ENCODE measurements around the gene PPT2. TPM values are rescaled to one million over a fixed set of nuclear protein-coding genes. Genes with fewer than 3 reads are reported as not detected.

PPT2 gene
- total RNA-seq, 4 donors from 2014 or later: 16.0 to 120 (median 25.5) TPM

GRCh38 chr6:32123681-32124080, 30.3 kb upstream of the PPT2 start:
- TF ChIP-seq EP300 (IDR thresholded peaks at IDR 0.05) (no peak), CTCF (IDR thresholded peaks at IDR 0.05) (no peak), POLR2A (IDR thresholded peaks at IDR 0.05) (no peak), POLR2AphosphoS5 (IDR thresholded peaks at IDR 0.05) (no peak)
- Histone ChIP-seq H3K36me3 (peaks cover 0 to 80% of the 10 kb centered on the region in 2 donors), H3K4me3 (no peak overlapping the region), H3K4me1 (peaks cover 0 to 47% (median 21%) of the 10 kb centered on the region in 3 donors), H3K27ac (no peak overlapping the region), H3K9me3 (no peaks in the 10 kb centered on the region), H3K27me3 (no peaks in the 10 kb centered on the region)
- ATAC-seq: no peak
- WGBS, 2 donors (ENCODE audit: low coverage in 1 of 2): 72% methylated on average over 4 of the region's 4 CpGs; no CpG with 5 or more reads in 1 of the 2 donors

GRCh38 chr6:32126880-32127279, 27.1 kb upstream of the PPT2 start:
- Histone ChIP-seq H3K4me1 (peaks cover 7 to 50% (median 24%) of the 10 kb centered on the region in 3 donors), H3K9me3 (no peaks in the 10 kb centered on the region), H3K27ac (peak overlapping the region in 2 of 4 donors; percentile 92 to 93), H3K27me3 (no peaks in the 10 kb centered on the region), H3K4me3 (peak overlapping the region in 1 of 2 donors; percentile 89), H3K36me3 (peaks cover 0 to 51% of the 10 kb centered on the region in 2 donors)
- ATAC-seq: no peak
- WGBS, 2 donors (ENCODE audit: low coverage in 1 of 2): 48 to 61% methylated on average over 8 of the region's 8 CpGs
- TF ChIP-seq CTCF (IDR thresholded peaks at IDR 0.05) (no peak), POLR2A (IDR thresholded peaks at IDR 0.05) (no peak), POLR2AphosphoS5 (IDR thresholded peaks at IDR 0.05) (no peak), EP300 (IDR thresholded peaks at IDR 0.05) (no peak)

GRCh38 chr6:32127409-32127716, 26.6 kb upstream of the PPT2 start:
- no peaks in the 10 kb centered on the region for H3K27me3 ChIP-seq
- 2 to 3% methylated on average over 9 of the region's 9 CpGs for WGBS, 2 donors (ENCODE audit: low coverage in 1 of 2)
- TF ChIP-seq EP300 (IDR thresholded peaks at IDR 0.05): no peak
- TF ChIP-seq POLR2A (IDR thresholded peaks at IDR 0.05): no peak
- no peak for TF ChIP-seq POLR2AphosphoS5 (IDR thresholded peaks at IDR 0.05)
- no peak for TF ChIP-seq CTCF (IDR thresholded peaks at IDR 0.05)
- peaks cover 7 to 50% (median 24%) of the 10 kb centered on the region in 3 donors for H3K4me1 ChIP-seq
- peaks cover 0 to 46% of the 10 kb centered on the region in 2 donors for H3K36me3 ChIP-seq
- H3K27ac ChIP-seq: peak overlapping the region in 3 of 4 donors; percentile 91 to 93 (median 92)
- ATAC-seq: no peak
- H3K9me3 ChIP-seq: no peaks in the 10 kb centered on the region
- H3K4me3 ChIP-seq: peak overlapping the region; percentile 55 to 89

- Histone ChIP-seq H3K36me3 (peaks cover 0 to 41% of the 10 kb centered on the region in 2 donors), H3K4me1 (peaks cover 7 to 50% (median 24%) of the 10 kb centered on the region in 3 donors), H3K4me3 (peak within 1 kb of the TSS; percentile 55 to 89), H3K27ac (peak within 1 kb of the TSS; percentile 36 to 93 (median 92)), H3K9me3 (no peaks in the 10 kb centered on the region), H3K27me3 (no peaks in the 10 kb centered on the region)
- 0 to 1% methylated on average over 17 to 24 of the region's 44 CpGs for WGBS, 2 donors (ENCODE audit: low coverage in 1 of 2)
- peak; percentile 95 for ATAC-seq
- TF ChIP-seq POLR2A (IDR thresholded peaks at IDR 0.05) (peak; percentile 53 to 55), EP300 (IDR thresholded peaks at IDR 0.05) (no peak), POLR2AphosphoS5 (IDR thresholded peaks at IDR 0.05) (peak; percentile 38), CTCF (IDR thresholded peaks at IDR 0.05) (no peak)
Observed at GRCh38 chr6:32127717-32128592, 26.0 kb upstream of the PPT2 start, which contains the start of gene ATF6B. ATF6B (minus strand) TSS chr6:32128246; CDS start chr6:32128207, 39 bp downstream.

Measured in gastroesophageal sphincter (tissue), 4 donors.